IPS-NIHi7 (cell line): ENCODE data around the gene CASTOR2.
"Not testable (repeated sequence)": the region's sequence is repeated elsewhere in the genome, so short reads cannot be mapped to it uniquely, and the experiment has no call there.

ENCODE experiments used
- DNase-seq: peaks from one replicate; pipeline ENCODE4 v3.0.0; 2012; ENCODE audit warnings: mixed read lengths; ENCODE audit errors: extremely low spot score

Gene CASTOR2

DNA sequence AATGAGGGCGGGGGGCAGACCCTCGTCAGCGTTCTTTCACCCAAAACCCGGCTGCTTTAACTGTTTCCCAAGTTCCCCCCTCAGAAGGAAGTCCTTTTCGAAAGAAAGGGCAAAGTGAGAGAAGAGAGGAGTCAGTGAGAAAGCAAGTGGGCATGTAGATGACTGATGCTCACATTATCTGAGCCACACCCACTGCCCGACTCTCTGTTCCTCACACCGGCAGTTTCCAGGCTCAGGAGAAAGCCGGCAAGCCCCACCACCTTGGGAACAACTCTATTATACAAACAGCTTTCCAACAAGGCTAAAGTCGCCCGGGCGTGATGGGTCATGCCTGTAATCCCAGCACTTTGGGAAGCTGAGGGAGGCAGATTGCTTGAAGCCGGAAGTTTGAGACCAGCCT is 86.0 kb downstream of the CASTOR2 start:
- no peak for DNase-seq

DNA sequence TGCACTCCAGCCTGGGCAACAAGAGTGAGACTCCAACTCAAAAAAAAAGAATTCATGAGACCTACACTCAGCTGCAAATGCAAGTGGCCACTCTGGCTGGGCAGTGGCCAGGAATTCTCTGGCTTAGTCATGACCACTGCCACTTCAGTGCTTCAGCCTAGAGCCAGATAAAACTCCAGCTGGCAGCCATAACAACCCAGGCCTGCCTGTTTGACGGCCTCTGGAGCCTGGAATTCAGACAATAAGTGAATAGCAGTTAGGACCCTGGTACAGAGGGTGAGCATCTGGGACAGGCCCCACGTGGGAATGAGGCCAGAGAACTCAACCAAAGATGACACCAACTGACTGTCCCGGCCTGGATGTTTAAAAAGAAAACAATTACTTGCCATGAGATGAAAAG is 90.2 kb downstream of the CASTOR2 start:
- no peak for DNase-seq

DNA sequence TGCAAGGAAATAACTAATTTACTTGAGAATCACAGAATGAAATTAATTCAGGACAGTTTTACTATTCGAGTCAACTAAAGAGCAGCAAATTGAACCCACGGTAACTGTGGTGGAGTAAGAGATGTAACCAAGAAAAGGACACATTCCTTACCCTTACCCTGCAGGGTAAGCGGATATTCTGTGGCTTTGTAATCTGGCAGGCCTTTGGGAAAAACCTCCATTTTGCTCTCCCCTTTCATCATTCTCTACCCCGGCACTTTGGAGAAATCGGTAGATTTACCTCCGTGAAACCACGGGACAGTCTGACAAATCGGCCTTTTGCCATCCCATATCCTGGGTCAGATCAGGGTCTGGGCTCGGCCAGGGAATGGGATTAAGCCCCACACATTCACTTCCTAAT is 90.7 kb downstream of the CASTOR2 start:
- DNase-seq = no peak

DNA sequence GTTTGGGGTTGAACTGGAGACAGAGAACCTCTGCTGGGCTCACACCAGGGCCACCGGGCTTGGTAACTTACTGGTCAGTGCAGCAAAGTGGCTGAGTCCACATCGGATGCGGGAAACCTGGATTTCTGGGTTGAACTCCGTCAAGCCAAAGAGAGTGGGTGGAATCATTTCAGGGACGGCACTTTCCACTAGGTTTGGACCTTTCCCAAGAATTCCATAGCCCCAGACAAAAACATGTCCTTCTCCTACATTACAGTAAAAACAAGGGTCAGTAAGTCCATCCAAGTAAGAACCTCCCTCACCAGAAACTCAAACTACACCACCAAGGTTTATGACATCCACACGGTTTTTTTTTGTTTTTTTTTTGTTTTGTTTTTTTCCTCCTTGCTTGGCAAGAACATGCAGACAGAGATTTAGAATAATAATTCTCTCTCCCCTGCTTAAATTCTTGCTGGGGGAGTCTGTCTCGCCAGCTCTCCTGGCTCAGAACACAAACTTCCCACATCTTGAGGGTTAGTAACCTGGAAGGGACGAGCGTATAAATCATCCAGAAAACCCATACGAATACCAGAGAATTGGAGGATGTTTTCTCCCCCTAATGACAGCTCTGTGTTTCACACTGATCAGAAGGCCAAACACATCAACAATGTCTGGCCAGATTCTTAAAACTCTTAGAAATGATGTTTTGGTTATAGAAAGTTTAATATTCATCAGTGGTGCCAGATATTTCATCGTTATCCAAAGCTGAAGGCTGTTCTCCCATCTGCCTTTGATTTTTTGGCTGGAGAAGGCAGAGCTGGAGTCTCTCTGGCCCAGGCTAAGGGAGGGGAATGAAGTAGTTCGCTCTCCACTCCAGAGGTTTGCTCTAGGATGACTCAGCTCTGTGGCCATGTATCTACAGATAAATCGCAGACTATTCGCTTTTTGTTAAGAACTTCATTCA is 91.6 kb downstream of the CASTOR2 start:
- no peak for DNase-seq

DNA sequence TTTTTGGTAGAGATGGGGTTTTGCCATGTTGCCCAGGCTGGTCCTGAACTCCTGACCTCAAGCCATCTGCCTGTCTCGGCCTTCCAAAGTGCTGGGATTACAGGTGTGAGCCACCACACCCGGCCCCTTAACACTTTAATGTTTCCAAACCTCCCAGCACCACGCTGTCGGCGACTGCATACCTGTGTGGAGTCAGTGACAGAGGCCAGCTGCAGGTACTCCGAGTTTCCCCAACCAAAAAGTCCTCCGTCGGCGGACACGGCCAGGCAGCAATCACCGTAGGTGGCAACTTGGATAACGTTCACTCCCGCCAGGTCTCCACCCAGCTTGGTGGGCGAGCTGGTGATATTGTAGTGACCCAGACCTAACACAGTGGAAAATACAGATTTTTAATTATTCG is 93.9 kb downstream of the CASTOR2 start:
- DNase-seq = no peak

DNA sequence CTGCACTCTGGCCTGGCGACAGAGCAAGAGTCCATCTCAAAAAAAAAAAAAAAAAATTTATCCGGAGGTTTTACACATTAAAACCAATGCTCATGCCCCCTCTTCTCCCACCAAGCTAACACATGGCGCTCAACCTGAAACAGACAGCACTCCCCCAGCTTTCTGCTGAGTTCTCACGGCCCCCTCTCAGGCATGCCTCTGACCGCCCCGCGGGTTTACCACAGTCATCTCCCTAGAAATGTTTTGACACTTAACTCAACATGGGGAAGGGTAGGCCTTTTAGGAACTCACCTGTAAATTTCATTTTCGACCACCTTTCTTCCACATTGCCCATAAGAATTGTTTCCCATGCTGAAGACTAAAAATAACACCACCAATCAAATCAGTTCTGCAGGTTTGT is 99.8 kb downstream of the CASTOR2 start:
- DNase-seq = no peak

DNA sequence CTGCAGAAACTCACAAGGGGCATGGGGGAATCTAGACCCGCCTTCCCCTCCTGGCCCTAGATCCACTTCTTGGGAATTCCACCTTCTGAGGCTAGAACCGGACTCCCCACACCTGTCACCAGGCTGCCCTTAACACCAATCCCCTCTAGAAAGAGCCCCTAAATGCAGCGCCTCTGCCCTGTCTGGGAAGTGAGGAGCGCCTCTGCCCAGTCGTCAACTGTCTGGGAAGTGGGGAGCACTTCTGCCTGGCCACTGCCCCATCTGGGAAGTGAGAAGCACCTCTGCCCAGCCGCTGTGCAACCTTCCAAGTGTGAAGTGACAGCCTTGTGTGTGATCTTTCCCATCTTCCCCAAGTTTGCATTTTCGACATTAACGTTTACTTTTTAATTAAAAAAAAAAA is 100.3 kb downstream of the CASTOR2 start:
- no peak for DNase-seq

DNA sequence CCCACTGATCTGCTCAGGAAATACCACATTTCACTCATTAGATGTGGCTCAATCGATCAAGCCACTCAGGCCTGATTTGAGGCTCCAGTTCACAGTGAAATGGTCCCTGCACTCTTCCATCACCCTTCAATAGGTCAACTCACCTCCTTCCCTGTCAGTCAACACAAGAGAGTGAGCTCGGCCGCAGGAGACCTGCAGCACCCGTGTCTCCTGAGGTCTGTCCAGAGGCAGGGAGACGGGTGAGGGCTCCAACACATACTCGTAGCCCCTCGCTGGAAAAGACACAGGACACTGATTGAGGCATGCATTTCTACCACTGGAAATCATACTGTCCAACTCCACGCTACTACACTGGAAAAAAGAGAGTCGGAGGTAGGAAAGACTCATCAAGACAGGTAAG is 102.0 kb downstream of the CASTOR2 start:
- no peak for DNase-seq

DNA sequence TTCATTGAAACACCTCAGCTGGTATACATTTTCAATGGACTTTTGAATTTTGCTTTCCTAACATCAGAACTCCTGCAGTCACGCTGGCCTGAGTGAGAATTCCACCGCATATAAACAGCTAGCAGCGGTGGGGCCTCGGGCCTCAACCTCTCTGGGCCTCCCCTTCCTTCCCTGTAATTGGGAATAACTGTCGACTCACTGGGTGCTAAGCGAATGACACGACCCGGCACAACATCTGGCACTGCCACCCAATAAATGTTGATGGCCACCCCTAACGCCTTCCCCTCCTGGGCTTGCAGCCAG is 108.4 kb downstream of the CASTOR2 start:
- no peak for DNase-seq

DNA sequence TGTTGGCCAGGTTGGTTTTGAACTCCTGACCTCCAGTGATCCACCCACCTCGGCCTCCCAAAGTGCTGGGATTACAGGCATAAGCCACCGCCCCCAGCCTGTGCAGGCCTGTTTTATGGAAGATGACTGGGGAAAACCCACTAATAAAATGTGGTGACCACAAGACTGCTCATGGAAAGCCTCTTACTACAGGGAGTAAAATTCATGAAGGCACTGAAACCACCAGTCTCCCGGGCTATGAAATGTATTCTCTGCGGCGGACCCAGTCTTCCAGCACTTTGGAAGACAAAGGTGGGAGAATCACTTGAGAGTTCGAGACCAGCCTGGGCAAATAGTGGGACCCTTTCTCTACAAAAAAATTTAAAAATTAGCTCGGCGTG is 109.7 kb downstream of the CASTOR2 start:
- DNase-seq = not testable (repeated sequence)
